K562 (cell line): ENCODE measurements around the gene HAS3. TPM values are rescaled to one million over a fixed set of nuclear protein-coding genes. Genes with fewer than 3 reads are reported as not detected.

ENCODE experiments used
- ATAC-seq: fragments of 200-7000 bp; cut with Tn5 transposase; 3 replicates; pipeline ENCODE4 v1.9.1; 2020; ENCODE audit warnings: moderate library complexity
- BruUV-seq: library from RNA; stranded (reverse); fragments of 400-500 nt; replicated peaks from 2 replicates; lab custom pipeline; 2021; lab: Mats Ljungman, UMichigan
- CTCF ChIA-PET: fragments of 300-600 bp; formaldehyde crosslinking; extraction: SDS; loops from one replicate; lab custom pipeline; 2021; ENCODE audit warnings: low intra/inter-chr PET ratio; lab: Yijun Ruan, JAX
- POLR2A ChIA-PET: fragments of 300-600, 350-650 bp; sonication (Branson Sonifier 250); formaldehyde crosslinking; extraction: SDS; loops from one replicate; lab custom pipeline; 2021; ENCODE audit warnings: antibody characterized with exemption, inconsistent platforms; lab: Yijun Ruan, JAX
- DNase-seq, 4 experiments: peaks; one replicate each; pipeline versions ENCODE4 v3.0.0 to v3.0.0-alpha.2; 2011 to 2018; ENCODE audit warnings: low spot score in 3 of 4, mixed read lengths in 3 of 4; ENCODE audit errors: extremely low read depth in 1 of 4
- FAIRE-seq: peaks from 2 replicates; lab custom pipeline; 2011; peaks lifted over from hg19 to GRCh38; lab: Jason Lieb, UNC
- H2AFZ ChIP-seq: 2 replicates; pipeline ENCODE4 v1.6.0; 2011; ENCODE audit warnings: low read depth, low read length, control low read depth, inconsistent platforms
- H3K27ac ChIP-seq: fragments of 200-600 bp; 3 replicates; pipeline ENCODE4 v1.8.0; 2011; ENCODE audit warnings: low read depth, mild to moderate bottlenecking, control low read depth, inconsistent platforms, low read length, moderate library complexity, mixed read lengths; ENCODE audit errors: extremely low read depth
- H3K27me3 ChIP-seq, 2 experiments: fragments of 300-600 bp in 1 of 2; 2 replicates in 1 of 2; 3 replicates in 1 of 2; pipeline versions ENCODE4 v1.6.0 to v1.8.0; 2011; ENCODE audit warnings: inconsistent platforms in 2 of 2, low read length in 2 of 2, mild to moderate bottlenecking in 1 of 2, mixed read lengths in 1 of 2, moderate library complexity in 1 of 2; ENCODE audit not compliant: control insufficient read depth in 2 of 2, insufficient read depth in 2 of 2
- H3K36me3 ChIP-seq: fragments of 300-600 bp; 3 replicates; pipeline ENCODE4 v1.8.0; 2011; ENCODE audit warnings: mild to moderate bottlenecking, low read length, inconsistent platforms; ENCODE audit not compliant: control insufficient read depth, insufficient read depth
- H3K4me1 ChIP-seq, 2 experiments: fragments of 200-600 bp in 1 of 2; replicated peaks in 1 of 2; 2 replicates in 1 of 2; 3 replicates in 1 of 2; pipeline versions ENCODE4 v1.5.1 to v1.8.0; 2011; ENCODE audit warnings: inconsistent platforms in 2 of 2, low read length in 2 of 2, mild to moderate bottlenecking in 1 of 2, mixed read lengths in 1 of 2, moderate library complexity in 1 of 2; ENCODE audit not compliant: control insufficient read depth in 2 of 2, insufficient read depth in 2 of 2
- H3K4me2 ChIP-seq: 2 replicates; pipeline ENCODE4 v1.6.1; 2011; ENCODE audit warnings: low read length, control low read depth, inconsistent platforms, mixed read lengths; ENCODE audit not compliant: insufficient read depth
- H3K4me3 ChIP-seq: fragments of 200-600 bp; sonication (generic), shearing (Covaris generic); 2 replicates; pipeline ENCODE4 v1.5.1; 2016; ENCODE audit warnings: control low read depth, inconsistent platforms
- H3K79me2 ChIP-seq: fragments of 200-600 bp; 3 replicates; pipeline ENCODE4 v1.8.0; 2011; ENCODE audit warnings: low read length, inconsistent platforms; ENCODE audit not compliant: control insufficient read depth, insufficient read depth
- H3K9ac ChIP-seq, 2 experiments: 2 replicates each; pipeline versions ENCODE4 v1.6.0 to v1.6.1; 2011; ENCODE audit warnings: low read depth in 2 of 2, low read length in 2 of 2, control low read depth in 1 of 2, inconsistent platforms in 1 of 2, mild to moderate bottlenecking in 1 of 2, mixed read lengths in 1 of 2; ENCODE audit not compliant: insufficient read depth in 1 of 2
- H3K9me1 ChIP-seq: one replicate; pipeline ENCODE4 v1.6.0; 2011; ENCODE audit warnings: inconsistent platforms, mild to moderate bottlenecking, low read length, moderate library complexity; ENCODE audit not compliant: control insufficient read depth, insufficient read depth
- H3K9me3 ChIP-seq: replicated peaks from 2 replicates; pipeline ENCODE4 v1.5.1; 2011; ENCODE audit warnings: low read depth, low read length, inconsistent platforms; ENCODE audit not compliant: control insufficient read depth, insufficient read depth
- H4K20me1 ChIP-seq: replicated peaks from 2 replicates; pipeline ENCODE4 v1.6.1; 2011; ENCODE audit warnings: low read length, inconsistent platforms, mixed read lengths; ENCODE audit not compliant: control insufficient read depth, insufficient read depth
- CCNT2 ChIP-seq: IDR thresholded peaks from 2 replicates; pipeline ENCODE4 v1.6.1; 2011; ENCODE audit warnings: borderline replicate concordance, low read depth, mild to moderate bottlenecking, moderate library complexity, mixed read lengths, low read length; ENCODE audit not compliant: insufficient read length; ENCODE audit errors: extremely low read depth
- E4F1 ChIP-seq: fragments of 250-450 bp; sonication (Bioruptor Pico); IDR thresholded peaks from 2 replicates; pipeline ENCODE4 v1.5.0; 2021; ENCODE audit warnings: mild to moderate bottlenecking, borderline replicate concordance
- HNRNPLL ChIP-seq: fragments of 200-400 bp; formaldehyde crosslinking; IDR thresholded peaks from 2 replicates; pipeline ENCODE4 v1.6.1; 2017; ENCODE audit warnings: low read length, low read depth, mild to moderate bottlenecking; ENCODE audit not compliant: poor library complexity, severe bottlenecking
- SIRT6 ChIP-seq: IDR thresholded peaks from one replicate; pipeline ENCODE4 v1.6.1; 2012; ENCODE audit warnings: low read depth, mild to moderate bottlenecking, control low read depth, inconsistent platforms, low read length, moderate library complexity
- WGBS: fragments of 100-300 bp; shearing (Covaris generic); methylation state at CpG from one replicate; pipeline ENCODE4 v1.1.6; 2016; ENCODE audit warnings: low coverage, mixed read lengths; ENCODE audit not compliant: insufficient coverage; ENCODE audit errors: missing lambda C conversion rate; 5-methylcytosine and 5-hydroxymethylcytosine counted together
- in situ Hi-C: fragments of 300-500 bp; cut with MboI; formaldehyde crosslinking; loops from 4 replicates; pipeline ENCODE4 v1.15.0; 2018; ENCODE audit warnings: inconsistent platforms, mixed read lengths
- intact Hi-C: fragments of 100-400 bp; cut with micrococcal nuclease; formaldehyde crosslinking; loops from 2 replicates; pipeline ENCODE4 v1.14.2; 2022
- polyA plus RNA-seq, 8 experiments: library from polyadenylated mRNA; depleted of rRNA in 4 of 8; stranded (reverse) in 5 of 8; unstranded in 3 of 8; fragments of >200 nt; fragmentation: Nextera tagmentation in 2 of 8; fragmentation: Illumina TruSeq in 1 of 8; extraction: Ambion mirVana in 2 of 8; extraction: Trizol in 1 of 8; gene quantifications; 2 replicates each; pipeline versions ENCODE4 v1.2.1 to v1.2.3, GENCODE V29; 2011 to 2014; ENCODE audit warnings: inconsistent platforms in 1 of 8, missing spikeins in 1 of 8
- total RNA-seq, 7 experiments: library from RNA; depleted of rRNA in 6 of 7; stranded (reverse); fragments of >200 nt in 6 of 7; fragmentation: Illumina TruSeq in 2 of 7; extraction: Trizol in 2 of 7; gene quantifications; 2 replicates each; pipeline versions ENCODE4 v1.2.1 to v1.2.3, GENCODE V29; 2011 to 2021; ENCODE audit warnings: low replicate concordance in 1 of 7

Gene HAS3
- total and polyA plus RNA-seq, 9 of the 15 experiments (the other 6 are each of a cell fraction or from before 2014, with no cell fraction given), result 0.04 to 0.33 (median 0.13) TPM; not detected in 1

GRCh38 chr16:69087161-69087581, 18.3 kb upstream of the HAS3 start:
- FAIRE-seq (no peak), ATAC-seq (no peak), DNase-seq (no peak)
- Histone ChIP-seq H3K36me3 (no peaks in the 10 kb centered on the region), H4K20me1 (0 out of 2 replicates have a peak, but pooled peaks cover 10% of the 10 kb centered on the region), H3K4me1 (peaks cover 11 to 13% of the 10 kb centered on the region in 2 experiments), H3K4me3 (no peak overlapping the region), H2AFZ (no peak overlapping the region), H3K4me2 (no peak overlapping the region), H3K9me3 (no peaks in the 10 kb centered on the region), H3K9ac (no peak overlapping the region), H3K27me3 (peaks cover 10 to 21% of the 10 kb centered on the region in 2 experiments), H3K27ac (no peak overlapping the region), H3K9me1 (peaks cover 4% of the 10 kb centered on the region), H3K79me2 (no peaks in the 10 kb centered on the region)
- no TSS peak for BruUV-seq
- no peak for TF ChIP-seq SIRT6
- TF ChIP-seq CCNT2, result no peak
- TF ChIP-seq E4F1 (CRISPR knock-in tag), result no peak
- TF ChIP-seq HNRNPLL, result no peak
- 31% methylated on average over 3 of the region's 3 CpGs for WGBS
- in situ Hi-C loops, result no loop called here
- intact Hi-C loops, result no loop called here
- ChIA-PET CTCF (no interaction called here), POLR2A (no interaction called here)
